Measurements from ENCODE around the gene UBE2S. TPM values are rescaled to one million over a fixed set of nuclear protein-coding genes. Genes with fewer than 3 reads are reported as not detected.
A peak's percentile ranks its signal among the peaks of the same experiment; 100 is the strongest.
"Not testable (repeated sequence)": the region's sequence is repeated elsewhere in the genome, so short reads cannot be mapped to it uniquely, and the experiment has no call there.

Gene UBE2S
- total RNA-seq (ENCODE audit: unreplicated experiment) = 235 TPM
- long read RNA-seq, transcript UBE2S-201 (4 exons, 2,548 nt) = major isoform, 22 of 24 reads
- long read RNA-seq, partial matches to known transcripts = 2 of 24 reads
- long read RNA-seq, other reads (novel, unspliced or antisense) = 0 of 24 reads

GRCh38 chr19:55407550-55407799, at the start of gene UBE2S:
Gene UBE2S, minus strand, starts transcription at chr19:55407788. Its CDS starts 199 bp downstream, at chr19:55407589.
- peak within 1 kb of the TSS; percentile 94 for H3K27ac Mint-ChIP-seq (ENCODE audit: unreplicated experiment)

GRCh38 chr19:55456347-55456746, 48.8 kb upstream of the UBE2S start:
- Mint-ChIP-seq H3K4me1 (ENCODE audit: low read depth, unreplicated experiment) (peaks cover 18% of the 10 kb centered on the region), H3K27ac (ENCODE audit: unreplicated experiment) (no peak overlapping the region)

More at GRCh38 chr19:55407550-55407799, at the start of gene UBE2S:
- H3K27me3 Mint-ChIP-seq (ENCODE audit: unreplicated experiment) = peaks cover 22% of the 10 kb centered on the region
- peaks cover 12% of the 10 kb centered on the region for H3K36me3 Mint-ChIP-seq (ENCODE audit: unreplicated experiment)
- H3K4me1 Mint-ChIP-seq (ENCODE audit: low read depth, unreplicated experiment) = peaks cover 13% of the 10 kb centered on the region
- DNase-seq = not testable (repeated sequence)
- peaks cover 24% of the 10 kb centered on the region for H3K9me3 Mint-ChIP-seq (ENCODE audit: unreplicated experiment)
- H3K4me3 Mint-ChIP-seq (ENCODE audit: unreplicated experiment) = peak within 1 kb of the TSS; percentile 88

GRCh38 chr19:55455576-55456235, 48.1 kb upstream of the UBE2S start:
- Mint-ChIP-seq H3K4me3 (ENCODE audit: unreplicated experiment) (no peak overlapping the region), H3K36me3 (ENCODE audit: unreplicated experiment) (no peaks in the 10 kb centered on the region), H3K27me3 (ENCODE audit: unreplicated experiment) (peaks cover 12% of the 10 kb centered on the region), H3K9me3 (ENCODE audit: unreplicated experiment) (peaks cover 13% of the 10 kb centered on the region), H3K27ac (ENCODE audit: unreplicated experiment) (no peak overlapping the region), H3K4me1 (ENCODE audit: low read depth, unreplicated experiment) (peaks cover 18% of the 10 kb centered on the region)
- DNase-seq = no peak
- TF ChIP-seq CTCF (IDR thresholded peaks at IDR 0.05; ENCODE audit: partially characterized antibody, unreplicated experiment) = no peak

More at GRCh38 chr19:55456347-55456746, 48.8 kb upstream of the UBE2S start:
- DNase-seq = no peak
- TF ChIP-seq CTCF (IDR thresholded peaks at IDR 0.05; ENCODE audit: partially characterized antibody, unreplicated experiment) = no peak
- H3K27me3 Mint-ChIP-seq (ENCODE audit: unreplicated experiment) = peaks cover 12% of the 10 kb centered on the region
- no peaks in the 10 kb centered on the region for H3K36me3 Mint-ChIP-seq (ENCODE audit: unreplicated experiment)
- peaks cover 13% of the 10 kb centered on the region for H3K9me3 Mint-ChIP-seq (ENCODE audit: unreplicated experiment)
- H3K4me3 Mint-ChIP-seq (ENCODE audit: unreplicated experiment) = no peak overlapping the region

GRCh38 chr19:55454787-55455243, 47.2 kb upstream of the UBE2S start:
- Mint-ChIP-seq H3K4me1 (ENCODE audit: low read depth, unreplicated experiment) (peaks cover 10% of the 10 kb centered on the region), H3K9me3 (ENCODE audit: unreplicated experiment) (peaks cover 13% of the 10 kb centered on the region), H3K27me3 (ENCODE audit: unreplicated experiment) (peaks cover 15% of the 10 kb centered on the region), H3K36me3 (ENCODE audit: unreplicated experiment) (no peaks in the 10 kb centered on the region), H3K4me3 (ENCODE audit: unreplicated experiment) (no peak overlapping the region), H3K27ac (ENCODE audit: unreplicated experiment) (peak overlapping the region; percentile 68)
- DNase-seq = peak; percentile 82
- TF ChIP-seq CTCF (IDR thresholded peaks at IDR 0.05; ENCODE audit: partially characterized antibody, unreplicated experiment) = peak; percentile 73

GRCh38 chr19:55453511-55454260, 46.1 kb upstream of the UBE2S start:
- TF ChIP-seq CTCF (IDR thresholded peaks at IDR 0.05; ENCODE audit: partially characterized antibody, unreplicated experiment) = no peak
- DNase-seq = no peak
- peak overlapping the region; percentile 37 for H3K4me3 Mint-ChIP-seq (ENCODE audit: unreplicated experiment)
- H3K36me3 Mint-ChIP-seq (ENCODE audit: unreplicated experiment) = no peaks in the 10 kb centered on the region
- peaks cover 13% of the 10 kb centered on the region for H3K9me3 Mint-ChIP-seq (ENCODE audit: unreplicated experiment)
- H3K27me3 Mint-ChIP-seq (ENCODE audit: unreplicated experiment) = peaks cover 16% of the 10 kb centered on the region
- H3K4me1 Mint-ChIP-seq (ENCODE audit: low read depth, unreplicated experiment) = peaks cover 9% of the 10 kb centered on the region
- H3K27ac Mint-ChIP-seq (ENCODE audit: unreplicated experiment) = no peak overlapping the region
